ENCODE data around the gene DNAJC7.

GRCh38 chr17:42017866-42018200, 594 bp upstream of the DNAJC7 start:
- TF ChIP-seq CTCF (IDR thresholded peaks at IDR 0.05) (no peak), POLR2A (IDR thresholded peaks at IDR 0.05) (no peak)

Measured in right lobe of liver (tissue), 4 donors.